Measurements from ENCODE around the gene FAM120A.
"Not testable (repeated sequence)": the region's sequence is repeated elsewhere in the genome, so short reads cannot be mapped to it uniquely, and the experiment has no call there.

The FAM120A gene

GRCh38 chr9:93511228-93511627, 59.7 kb downstream of the FAM120A start:
- DNase-seq, ATAC-seq: not testable (repeated sequence)

- not testable (repeated sequence) for ATAC-seq, DNase-seq
These were observed 60.8 kb downstream of the FAM120A start for GRCh38 chr9:93512170-93512812.

GRCh38 chr9:93513606-93514005, 62.1 kb downstream of the FAM120A start:
- no peak for DNase-seq
- ATAC-seq: no peak

- ATAC-seq (no peak), DNase-seq (no peak)
These were observed 65.8 kb downstream of the FAM120A start for GRCh38 chr9:93517331-93517730.

GRCh38 chr9:93520523-93520922, 69.0 kb downstream of the FAM120A start:
- no peak for DNase-seq
- peak; percentile 28 for ATAC-seq

- DNase-seq (no peak), ATAC-seq (no peak)
These were observed 71.3 kb downstream of the FAM120A start for GRCh38 chr9:93522736-93523135.

GRCh38 chr9:93523518-93524144, 72.1 kb downstream of the FAM120A start:
- no peak for ATAC-seq
- DNase-seq: no peak

GRCh38 chr9:93525476-93525875, 74.0 kb downstream of the FAM120A start:
- DNase-seq: no peak
- ATAC-seq: no peak

GRCh38 chr9:93531374-93531773, 79.9 kb downstream of the FAM120A start:
- ATAC-seq (no peak), DNase-seq (no peak)

GRCh38 chr9:93532141-93532540, 80.7 kb downstream of the FAM120A start:
- no peak for ATAC-seq
- no peak for DNase-seq

- DNase-seq (no peak), ATAC-seq (no peak)
These were observed 82.4 kb downstream of the FAM120A start for GRCh38 chr9:93533863-93534262.

GRCh38 chr9:93536167-93536566, 84.7 kb downstream of the FAM120A start:
- DNase-seq (no peak), ATAC-seq (no peak)

GRCh38 chr9:93536874-93537273, 85.4 kb downstream of the FAM120A start:
- DNase-seq: no peak
- ATAC-seq: no peak

GRCh38 chr9:93540305-93540704, 88.8 kb downstream of the FAM120A start:
- no peak for DNase-seq
- no peak for ATAC-seq

GRCh38 chr9:93541005-93541404, 89.5 kb downstream of the FAM120A start:
- DNase-seq: no peak
- ATAC-seq: no peak

- ATAC-seq (no peak), DNase-seq (no peak)
These were observed 90.3 kb downstream of the FAM120A start for GRCh38 chr9:93541581-93542349.

GRCh38 chr9:93543117-93543516, 91.6 kb downstream of the FAM120A start:
- DNase-seq: no peak
- no peak for ATAC-seq

GRCh38 chr9:93546356-93546755, 94.9 kb downstream of the FAM120A start:
- ATAC-seq (no peak), DNase-seq (no peak)

GRCh38 chr9:93549611-93550010, 98.1 kb downstream of the FAM120A start:
- ATAC-seq (no peak), DNase-seq (no peak)

GRCh38 chr9:93552923-93553322, 101.4 kb downstream of the FAM120A start:
- ATAC-seq (no peak), DNase-seq (no peak)

GRCh38 chr9:93555370-93555769, 103.9 kb downstream of the FAM120A start:
- no peak for DNase-seq
- ATAC-seq: no peak

- DNase-seq (no peak), ATAC-seq (no peak)
These were observed 106.1 kb downstream of the FAM120A start for GRCh38 chr9:93557366-93558137.

GRCh38 chr9:93558503-93558902, 107.0 kb downstream of the FAM120A start:
- ATAC-seq: no peak
- no peak for DNase-seq

Data from stimulated activated naive CD8-positive, alpha-beta T cell treated with anti-CD3 and anti-CD28 coated beads, Interleukin-15, Interleukin-2, amounts not matched to agents 100 U/mL and 50 U/mL, for 24 hours (primary cell).